ENCODE results near the gene SPOP. TPM values are rescaled to one million over a fixed set of nuclear protein-coding genes. Genes with fewer than 3 reads are reported as not detected.

Gene SPOP
- total RNA-seq, 4 donors from 2014 or later, result 58.1 to 72.6 (median 66.6) TPM

- Histone ChIP-seq H3K27me3 (no peaks in the 10 kb centered on the region), H3K4me3 (no peak overlapping the region), H3K36me3 (peaks cover 0 to 82% (median 0%) of the 10 kb centered on the region in 3 donors), H3K27ac (no peak overlapping the region), H3K4me1 (peaks cover 0 to 9% (median 2%) of the 10 kb centered on the region in 4 donors), H3K9me3 (no peaks in the 10 kb centered on the region)
- 79 to 81% methylated on average over 4 of the region's 4 CpGs for WGBS, 2 donors
- no peak for TF ChIP-seq POLR2A (IDR thresholded peaks at IDR 0.05)
- no peak for DNase-seq (ENCODE audit: low spot score in 2 of 2)
These were observed 82.6 kb downstream of the SPOP start for GRCh38 chr17:49595328-49595727.

- Histone ChIP-seq H3K36me3 (peaks cover 0 to 65% (median 0%) of the 10 kb centered on the region in 3 donors), H3K27ac (no peak overlapping the region), H3K27me3 (no peaks in the 10 kb centered on the region), H3K4me1 (peaks cover 0 to 3% (median 0%) of the 10 kb centered on the region in 4 donors), H3K9me3 (no peaks in the 10 kb centered on the region), H3K4me3 (no peak overlapping the region)
- no peak for DNase-seq (ENCODE audit: low spot score in 2 of 2)
- 92 to 93% methylated on average over 3 of the region's 3 CpGs for WGBS, 2 donors
- TF ChIP-seq EP300 (IDR thresholded peaks at IDR 0.05) (no peak), POLR2A (IDR thresholded peaks at IDR 0.05) (no peak), CTCF (IDR thresholded peaks at IDR 0.05) (no peak)
These were observed 85.6 kb downstream of the SPOP start for GRCh38 chr17:49592263-49592662.

- no peaks in the 10 kb centered on the region for H3K27me3 ChIP-seq
- TF ChIP-seq CTCF (IDR thresholded peaks at IDR 0.05), result no peak
- TF ChIP-seq EP300 (IDR thresholded peaks at IDR 0.05), result no peak
- no peak for TF ChIP-seq POLR2A (IDR thresholded peaks at IDR 0.05)
- peaks cover 0 to 52% (median 0%) of the 10 kb centered on the region in 3 donors for H3K36me3 ChIP-seq
- 96% methylated on average over 4 of the region's 4 CpGs for WGBS, 2 donors
- H3K4me1 ChIP-seq, result peaks cover 0 to 3% (median 0%) of the 10 kb centered on the region in 4 donors
- H3K9me3 ChIP-seq, result no peaks in the 10 kb centered on the region
- no peak overlapping the region for H3K4me3 ChIP-seq
- no peak overlapping the region for H3K27ac ChIP-seq
- DNase-seq (ENCODE audit: low spot score in 2 of 2), result no peak
These were observed 87.0 kb downstream of the SPOP start for GRCh38 chr17:49590874-49591273.

GRCh38 chr17:49589577-49589927 lies 88.3 kb downstream of the SPOP start:
- Histone ChIP-seq H3K27ac (no peak overlapping the region), H3K4me3 (no peak overlapping the region), H3K27me3 (no peaks in the 10 kb centered on the region), H3K36me3 (peaks cover 0 to 46% (median 0%) of the 10 kb centered on the region in 3 donors), H3K9me3 (no peaks in the 10 kb centered on the region), H3K4me1 (peaks cover 0 to 3% (median 0%) of the 10 kb centered on the region in 4 donors)
- 87 to 88% methylated on average over 2 of the region's 2 CpGs for WGBS, 2 donors
- no peak for DNase-seq (ENCODE audit: low spot score in 2 of 2)
- no peak for TF ChIP-seq POLR2A (IDR thresholded peaks at IDR 0.05)
- TF ChIP-seq EP300 (IDR thresholded peaks at IDR 0.05), result no peak
- TF ChIP-seq CTCF (IDR thresholded peaks at IDR 0.05), result no peak

GRCh38 chr17:49588726-49589576 lies 88.9 kb downstream of the SPOP start:
- H3K9me3 ChIP-seq, result no peaks in the 10 kb centered on the region
- peaks cover 0 to 3% (median 0%) of the 10 kb centered on the region in 4 donors for H3K4me1 ChIP-seq
- no peak overlapping the region for H3K4me3 ChIP-seq
- TF ChIP-seq POLR2A (IDR thresholded peaks at IDR 0.05) (no peak), EP300 (IDR thresholded peaks at IDR 0.05) (peak in 1 of 2 donors; percentile 6)
- no peaks in the 10 kb centered on the region for H3K27me3 ChIP-seq
- WGBS, 2 donors, result 68 to 76% methylated on average over 7 to 8 of the region's 8 CpGs
- no peak overlapping the region for H3K27ac ChIP-seq
- no peak for DNase-seq (ENCODE audit: low spot score in 2 of 2)
- H3K36me3 ChIP-seq, result peaks cover 0 to 40% (median 0%) of the 10 kb centered on the region in 3 donors

- Histone ChIP-seq H3K36me3 (peaks cover 0 to 34% (median 0%) of the 10 kb centered on the region in 3 donors), H3K4me1 (peaks cover 0 to 3% (median 0%) of the 10 kb centered on the region in 4 donors), H3K27me3 (no peaks in the 10 kb centered on the region), H3K9me3 (no peaks in the 10 kb centered on the region), H3K27ac (no peak overlapping the region), H3K4me3 (no peak overlapping the region)
- DNase-seq (ENCODE audit: low spot score in 2 of 2), result no peak
- TF ChIP-seq CTCF (IDR thresholded peaks at IDR 0.05), result no peak
- no peak for TF ChIP-seq POLR2A (IDR thresholded peaks at IDR 0.05)
- TF ChIP-seq EP300 (IDR thresholded peaks at IDR 0.05), result no peak
- 78 to 82% methylated on average over 8 of the region's 8 CpGs for WGBS, 2 donors
These were observed 89.6 kb downstream of the SPOP start for GRCh38 chr17:49588312-49588711.
